Measurements from ENCODE around the gene LEMD2. TPM values are rescaled to one million over a fixed set of nuclear protein-coding genes. Genes with fewer than 3 reads are reported as not detected.

Gene LEMD2
- total RNA-seq, 2 donors from 2014 or later = 62.0 to 75.8 TPM

DNA sequence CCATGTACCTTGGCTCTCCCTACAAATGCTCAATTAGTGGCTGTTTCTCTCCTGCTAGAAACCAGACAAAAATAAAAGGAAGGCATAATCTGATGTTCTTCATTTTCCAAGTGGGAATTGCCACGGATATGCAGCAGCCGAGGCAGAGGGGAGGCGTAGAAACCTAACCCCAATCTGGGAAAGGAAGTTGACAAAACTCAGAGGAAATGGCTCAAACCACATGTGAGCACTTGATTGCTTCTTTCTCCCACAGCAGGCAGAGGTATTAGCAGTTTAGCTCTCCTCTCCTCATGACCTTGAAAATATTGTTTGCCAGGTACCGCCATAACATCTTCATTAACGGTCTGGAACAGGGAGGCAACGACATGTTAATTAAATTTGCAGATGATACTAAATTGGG, 18.7 kb upstream of the LEMD2 start:
- H3K36me3 ChIP-seq (ENCODE audit: control insufficient read depth, insufficient read depth, low read length) = no peaks in the 10 kb centered on the region
- no peak overlapping the region for H3K9ac ChIP-seq (ENCODE audit: extremely low read depth, low read length, poor library complexity, severe bottlenecking)
- Mint-ChIP-seq H3K36me3 (ENCODE audit: low read depth) (no peaks in the 10 kb centered on the region), H3K9me3 (no peaks in the 10 kb centered on the region), H3K4me1 (peaks cover 10% of the 10 kb centered on the region), H3K27me3 (ENCODE audit: insufficient read depth) (peaks cover 18% of the 10 kb centered on the region), H3K4me3 (no peak overlapping the region), H3K27ac (no peak overlapping the region)
- no peak overlapping the region for H3K27ac ChIP-seq (ENCODE audit: low read depth, low read length)
- peaks cover 5% of the 10 kb centered on the region for H3K27me3 ChIP-seq (ENCODE audit: control insufficient read depth, insufficient read depth, low read length, poor library complexity, severe bottlenecking)
- H3K4me3 ChIP-seq (ENCODE audit: low read length) = no peak overlapping the region
- H3K9me3 ChIP-seq (ENCODE audit: control insufficient read depth, low read length) = no peaks in the 10 kb centered on the region
- H3K4me1 ChIP-seq (ENCODE audit: control insufficient read depth, insufficient read depth, low read length) = no peaks in the 10 kb centered on the region
- 89 to 95% methylated on average over 5 to 6 of the region's 6 CpGs for WGBS, 2 experiments (ENCODE audit: insufficient coverage in 1 of 2, insufficient read length in 1 of 2)
- DNase-seq = no peak
- TF ChIP-seq, protein P1, sequence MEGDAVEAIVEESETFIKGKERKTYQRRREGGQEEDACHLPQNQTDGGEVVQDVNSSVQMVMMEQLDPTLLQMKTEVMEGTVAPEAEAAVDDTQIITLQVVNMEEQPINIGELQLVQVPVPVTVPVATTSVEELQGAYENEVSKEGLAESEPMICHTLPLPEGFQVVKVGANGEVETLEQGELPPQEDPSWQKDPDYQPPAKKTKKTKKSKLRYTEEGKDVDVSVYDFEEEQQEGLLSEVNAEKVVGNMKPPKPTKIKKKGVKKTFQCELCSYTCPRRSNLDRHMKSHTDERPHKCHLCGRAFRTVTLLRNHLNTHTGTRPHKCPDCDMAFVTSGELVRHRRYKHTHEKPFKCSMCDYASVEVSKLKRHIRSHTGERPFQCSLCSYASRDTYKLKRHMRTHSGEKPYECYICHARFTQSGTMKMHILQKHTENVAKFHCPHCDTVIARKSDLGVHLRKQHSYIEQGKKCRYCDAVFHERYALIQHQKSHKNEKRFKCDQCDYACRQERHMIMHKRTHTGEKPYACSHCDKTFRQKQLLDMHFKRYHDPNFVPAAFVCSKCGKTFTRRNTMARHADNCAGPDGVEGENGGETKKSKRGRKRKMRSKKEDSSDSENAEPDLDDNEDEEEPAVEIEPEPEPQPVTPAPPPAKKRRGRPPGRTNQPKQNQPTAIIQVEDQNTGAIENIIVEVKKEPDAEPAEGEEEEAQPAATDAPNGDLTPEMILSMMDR (conservative IDR thresholded peaks at IDR 0.05) = no peak

- 93 to 95% methylated on average over 6 to 9 of the region's 9 CpGs for WGBS, 2 experiments (ENCODE audit: insufficient coverage in 1 of 2, insufficient read length in 1 of 2)
- H3K27me3 Mint-ChIP-seq (ENCODE audit: insufficient read depth) = peaks cover 18% of the 10 kb centered on the region
These were observed 17.9 kb upstream of the LEMD2 start for GRCh38 chr6:33806841-33807240.

DNA sequence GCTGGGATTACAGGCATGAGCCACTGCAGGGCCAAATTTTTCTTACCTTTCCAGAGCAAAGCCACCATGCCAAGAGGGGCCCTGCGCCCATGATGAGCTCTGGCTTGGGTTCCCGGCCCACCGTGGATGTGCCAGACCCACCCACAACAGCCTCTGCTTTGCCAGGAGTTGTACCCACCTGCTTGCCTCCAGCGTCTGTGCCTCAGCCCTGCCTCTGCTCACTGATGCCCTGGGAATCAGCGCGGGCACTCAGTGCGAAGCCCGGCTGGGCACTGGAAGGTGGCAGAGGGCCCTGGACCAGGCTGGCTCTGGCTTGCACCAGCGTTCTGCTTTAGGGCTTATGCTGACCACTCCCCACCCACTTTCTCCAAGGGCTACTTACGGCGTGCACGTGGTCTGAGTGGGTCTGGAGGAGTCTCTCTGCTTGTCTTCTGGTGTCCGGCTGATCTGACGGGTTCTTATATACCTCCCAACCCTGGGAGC, 14.7 kb upstream of the LEMD2 start, which contains the start of gene MLN:
TSS of gene MLN (minus strand) at position 433 of the 483 bp plus-strand sequence. CDS start 2,840 bp downstream, outside the sequence.
- no peaks in the 10 kb centered on the region for H3K9me3 ChIP-seq (ENCODE audit: control insufficient read depth, low read length)

More at GRCh38 chr6:33806841-33807240, 17.9 kb upstream of the LEMD2 start:
- H3K27ac ChIP-seq (ENCODE audit: low read depth, low read length) = no peak overlapping the region
- TF ChIP-seq, protein P1 (conservative IDR thresholded peaks at IDR 0.05) = no peak
- H3K4me3 ChIP-seq (ENCODE audit: low read length) = no peak overlapping the region
- H3K4me1 ChIP-seq (ENCODE audit: control insufficient read depth, insufficient read depth, low read length) = no peaks in the 10 kb centered on the region
- H3K27ac Mint-ChIP-seq = no peak overlapping the region
- H3K9me3 ChIP-seq (ENCODE audit: control insufficient read depth, low read length) = no peaks in the 10 kb centered on the region
- no peaks in the 10 kb centered on the region for H3K9me3 Mint-ChIP-seq
- peaks cover 5% of the 10 kb centered on the region for H3K27me3 ChIP-seq (ENCODE audit: control insufficient read depth, insufficient read depth, low read length, poor library complexity, severe bottlenecking)
- H3K4me1 Mint-ChIP-seq = peaks cover 10% of the 10 kb centered on the region
- H3K36me3 ChIP-seq (ENCODE audit: control insufficient read depth, insufficient read depth, low read length) = no peaks in the 10 kb centered on the region
- no peak overlapping the region for H3K4me3 Mint-ChIP-seq
- H3K9ac ChIP-seq (ENCODE audit: extremely low read depth, low read length, poor library complexity, severe bottlenecking) = no peak overlapping the region
- no peaks in the 10 kb centered on the region for H3K36me3 Mint-ChIP-seq (ENCODE audit: low read depth)
- no peak for DNase-seq

More for the DNA sequence above, 14.7 kb upstream of the LEMD2 start, which contains the start of gene MLN:
- DNase-seq = no peak
- Mint-ChIP-seq H3K36me3 (ENCODE audit: low read depth) (no peaks in the 10 kb centered on the region), H3K27me3 (ENCODE audit: insufficient read depth) (peaks cover 4% of the 10 kb centered on the region), H3K9me3 (no peaks in the 10 kb centered on the region), H3K4me3 (no peak within 1 kb of the TSS), H3K4me1 (no peaks in the 10 kb centered on the region), H3K27ac (no peak within 1 kb of the TSS)
- Histone ChIP-seq H3K36me3 (ENCODE audit: control insufficient read depth, insufficient read depth, low read length) (no peaks in the 10 kb centered on the region), H3K9ac (ENCODE audit: extremely low read depth, low read length, poor library complexity, severe bottlenecking) (no peak within 1 kb of the TSS), H3K4me1 (ENCODE audit: control insufficient read depth, insufficient read depth, low read length) (no peaks in the 10 kb centered on the region), H3K4me3 (ENCODE audit: low read length) (no peak within 1 kb of the TSS), H3K27ac (ENCODE audit: low read depth, low read length) (no peak within 1 kb of the TSS), H3K27me3 (ENCODE audit: control insufficient read depth, insufficient read depth, low read length, poor library complexity, severe bottlenecking) (peaks cover 5% of the 10 kb centered on the region)
- TF ChIP-seq, protein P1 (conservative IDR thresholded peaks at IDR 0.05) = no peak
- 93 to 100% methylated on average over 3 to 14 of the region's 14 CpGs for WGBS, 2 experiments (ENCODE audit: insufficient coverage in 1 of 2, insufficient read length in 1 of 2)
